ENCODE measurements around the gene NFAM1. TPM values are rescaled to one million over a fixed set of nuclear protein-coding genes. Genes with fewer than 3 reads are reported as not detected.

The NFAM1 gene
- total and polyA plus RNA-seq, 7 experiments from 2014 or later, result 0.03 to 40.3 (median 0.57) TPM

Other genes with a start within 250 kb of the NFAM1 start
- 10 to 100 TPM; 63.6 to 97.2 (median 78.1) TPM for gene TCF20, start 161.8 kb downstream of the NFAM1 start, total RNA-seq
- 1 to 10 TPM; 3.3 to 3.8 TPM for gene TCF20, start 161.8 kb downstream of the NFAM1 start, polyA plus RNA-seq
- gene RRP7A, start 87.4 kb upstream of the NFAM1 start, total RNA-seq, result 100 to 1,000 TPM in 2 of 5 experiments, 10 to 100 TPM in 3; 43.2 to 125 (median 70.8) TPM
- 10 to 100 TPM; 39.3 to 46.2 TPM for gene RRP7A, start 87.4 kb upstream of the NFAM1 start, polyA plus RNA-seq
- 1 to 10 TPM in 1 of 5 experiments, under 1 TPM in 3, not detected in 1; 0.27 to 1.0 (median 0.82) TPM for gene SERHL2, start 121.6 kb upstream of the NFAM1 start, total RNA-seq
- gene SERHL2, start 121.6 kb upstream of the NFAM1 start, polyA plus RNA-seq, result under 1 TPM; 0.25 to 0.28 TPM
- 10 to 100 TPM; 62.5 to 86.7 (median 75.2) TPM for gene POLDIP3, start 182.5 kb upstream of the NFAM1 start, total RNA-seq
- gene POLDIP3, start 182.5 kb upstream of the NFAM1 start, polyA plus RNA-seq, result 100 to 1,000 TPM in 1 of 2 donors, 10 to 100 TPM in 1; 60.7 to 109 TPM
- gene ATP5MGL, start 208.2 kb upstream of the NFAM1 start, total RNA-seq, result 1 to 10 TPM; 1.1 to 5.0 (median 1.5) TPM
- gene ATP5MGL, start 208.2 kb upstream of the NFAM1 start, polyA plus RNA-seq, result under 1 TPM; 0.35 to 0.45 TPM
- gene CYB5R3, start 217.0 kb upstream of the NFAM1 start, total RNA-seq, result 10 to 100 TPM; 34.3 to 70.6 (median 42.3) TPM
- 10 to 100 TPM; 38.8 to 74.1 TPM for gene CYB5R3, start 217.0 kb upstream of the NFAM1 start, polyA plus RNA-seq